NCI-H345 (cell line): ENCODE data around the gene PHF11.

Source experiments
- DNase-seq: peaks from one replicate; lab custom pipeline; 2025; lab: John Stamatoyannopoulos, UW

The PHF11 gene

DNA sequence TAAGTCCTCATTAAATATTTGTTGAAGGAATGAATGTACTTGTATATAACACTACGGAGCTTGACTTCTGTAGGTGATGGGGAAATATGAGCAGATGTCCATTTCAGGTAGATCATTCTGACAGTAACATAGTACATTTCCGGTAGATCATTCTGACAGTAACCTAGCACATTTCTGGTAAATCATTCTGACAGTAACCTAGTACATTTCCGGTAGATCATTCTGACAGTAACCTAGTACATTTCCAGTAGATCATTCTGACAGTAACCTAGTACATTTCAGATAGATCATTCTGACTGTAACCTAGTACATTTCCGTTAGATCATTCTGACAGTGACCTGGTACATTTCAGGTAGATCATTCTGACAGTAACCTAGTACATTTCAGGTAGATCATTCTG, 2.5 kb downstream of the PHF11 start:
- no peak for DNase-seq

DNA sequence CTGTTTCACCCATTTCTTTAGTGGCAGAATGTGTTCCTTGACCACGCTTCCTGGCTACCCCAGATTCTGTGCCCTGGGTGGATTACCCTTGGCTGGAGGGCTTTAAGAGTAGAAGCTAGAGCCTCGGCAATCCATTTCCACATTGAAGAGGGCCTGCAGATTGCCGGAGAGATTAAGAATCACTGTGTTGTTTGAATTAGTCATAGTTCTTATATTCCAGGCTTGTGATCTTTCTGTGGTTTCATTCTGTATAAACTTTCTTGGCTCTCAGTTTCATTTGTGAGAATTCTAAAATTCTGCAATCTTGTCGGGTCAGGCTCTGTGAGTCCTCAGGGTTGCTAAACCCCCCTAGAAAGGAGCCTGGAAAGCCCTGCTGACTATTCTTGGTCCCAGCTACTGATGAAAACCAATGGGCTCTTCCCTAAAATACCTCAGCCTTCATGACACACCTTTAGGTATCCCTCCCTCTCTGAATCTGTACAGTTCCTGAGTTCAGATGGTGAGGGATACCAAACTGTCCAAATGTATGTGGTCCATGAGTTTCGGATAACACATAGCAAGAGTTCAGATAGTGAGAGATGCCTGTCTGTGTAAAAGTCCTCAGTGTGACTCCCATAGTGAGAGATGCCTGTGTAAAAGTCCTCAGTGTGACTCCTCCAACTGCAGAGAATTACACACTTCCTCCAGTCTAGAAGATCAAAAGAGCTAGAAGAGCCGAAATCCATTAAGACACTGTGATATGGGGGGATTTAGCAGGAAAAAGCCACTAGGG, 4.3 kb downstream of the PHF11 start:
- no peak for DNase-seq

DNA sequence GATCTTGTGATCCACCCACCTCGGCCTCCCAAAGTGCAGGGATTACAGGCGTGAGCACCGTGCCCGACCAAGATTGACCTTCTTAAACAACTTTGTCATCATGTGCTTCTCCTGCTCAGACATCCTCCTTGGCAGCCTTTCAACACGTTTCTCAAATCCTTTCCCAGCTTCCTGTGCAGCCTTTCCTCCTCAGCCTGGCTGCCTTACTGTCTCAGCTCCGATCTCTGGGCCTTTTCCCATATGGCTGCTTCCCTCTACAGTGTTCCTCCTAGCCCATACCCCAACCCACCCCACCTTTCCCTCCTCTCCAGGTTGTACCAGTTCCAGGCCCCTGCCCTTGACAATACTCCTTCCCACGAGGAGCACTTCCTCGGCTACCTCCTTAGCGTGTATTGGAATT, 7.2 kb downstream of the PHF11 start:
- DNase-seq = no peak

DNA sequence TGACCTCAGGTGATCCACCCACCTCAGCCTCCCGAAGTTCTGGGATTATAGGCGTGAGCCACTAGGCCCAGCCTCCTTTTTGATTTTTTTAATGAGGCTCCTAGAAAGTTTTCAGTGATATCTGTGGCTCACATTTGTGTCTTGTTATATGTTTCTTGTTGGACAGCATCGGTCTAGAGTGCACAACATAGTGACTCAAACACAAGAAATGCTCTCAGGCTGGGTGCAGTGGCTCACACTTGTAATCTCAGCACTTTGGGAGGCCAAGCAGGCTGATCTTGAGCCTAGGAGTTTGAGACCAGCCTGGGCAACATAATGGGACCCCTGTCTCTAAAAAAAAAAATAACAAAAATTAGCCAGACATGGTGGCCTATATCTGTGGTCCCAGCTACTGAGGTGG, 8.2 kb downstream of the PHF11 start:
- no peak for DNase-seq

DNA sequence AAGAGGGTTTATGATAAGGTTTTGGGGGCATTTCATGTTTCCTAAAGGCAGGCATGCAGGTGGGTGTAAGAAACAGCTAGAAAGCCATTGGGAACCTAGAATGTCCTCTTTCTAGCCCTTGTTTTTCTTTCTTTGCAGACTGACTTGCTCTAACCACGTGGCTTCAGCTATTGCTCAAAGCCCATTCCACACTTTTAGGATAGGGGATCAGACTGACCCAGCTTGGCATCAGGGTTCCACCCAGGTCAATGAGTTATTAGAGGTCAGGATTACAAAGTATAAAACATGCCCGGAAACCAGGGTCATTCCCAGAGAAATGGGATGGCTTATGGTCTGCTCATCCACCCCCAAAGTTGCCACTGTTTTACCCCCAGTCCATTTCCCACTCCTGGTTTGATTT, 16.8 kb downstream of the PHF11 start:
- DNase-seq = no peak

DNA sequence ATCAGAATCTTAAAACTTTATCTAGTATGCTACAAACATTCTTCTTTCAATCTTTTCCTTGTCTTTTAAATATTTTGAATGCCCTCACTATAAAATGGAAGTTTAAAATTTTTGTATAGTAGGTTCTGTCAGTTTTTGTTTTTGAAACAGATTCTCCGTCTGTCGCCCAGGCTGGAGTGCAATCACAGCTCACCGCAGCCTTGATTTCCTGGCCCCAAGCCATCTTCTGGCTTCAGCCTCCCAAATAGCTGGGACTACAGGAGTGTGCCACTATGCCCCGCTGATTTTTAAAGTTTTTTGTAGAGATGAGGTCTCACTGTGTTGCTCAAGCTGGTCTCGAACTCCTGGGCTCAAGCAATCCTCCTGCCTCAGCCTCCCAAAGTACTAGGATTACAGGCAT, 20.7 kb downstream of the PHF11 start:
- DNase-seq = no peak

DNA sequence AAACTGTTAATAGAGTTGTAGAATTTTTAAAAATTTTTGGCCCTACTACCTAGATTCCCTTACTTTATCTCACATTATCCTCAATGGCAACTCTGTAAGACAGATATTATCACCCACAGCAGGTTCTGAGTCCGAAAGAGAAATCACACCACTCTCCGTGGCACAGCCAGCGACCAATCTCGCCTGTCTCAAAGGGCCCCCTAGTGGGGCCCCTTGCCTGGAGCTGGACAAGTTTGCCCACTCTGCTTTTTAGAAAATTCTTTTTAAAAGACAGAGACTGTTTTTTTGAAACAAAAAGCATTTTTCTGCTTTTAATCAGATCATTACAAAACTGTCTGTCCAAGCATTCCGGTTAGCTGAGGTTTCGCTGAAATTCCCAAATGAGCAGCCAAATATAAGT, 21.7 kb downstream of the PHF11 start:
- DNase-seq = no peak

DNA sequence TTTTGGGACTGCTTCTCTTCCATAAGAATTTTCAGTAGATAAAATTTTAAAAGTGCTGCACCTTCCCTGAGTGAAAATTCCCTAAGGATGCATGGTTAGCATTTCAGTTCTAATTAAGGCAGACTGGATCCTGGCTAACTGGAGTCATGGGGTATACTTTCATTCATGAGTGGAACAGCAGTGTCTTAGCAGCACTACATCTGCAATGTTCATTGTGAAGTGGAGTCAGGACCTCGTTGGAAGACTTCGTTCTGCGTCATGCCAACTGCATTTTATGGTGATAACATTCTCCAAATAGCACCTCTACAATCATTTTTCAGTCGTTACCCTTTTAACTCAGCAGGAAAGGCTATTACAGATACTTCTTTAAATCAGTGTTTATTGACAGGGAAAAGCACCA, 25.5 kb downstream of the PHF11 start:
- no peak for DNase-seq

DNA sequence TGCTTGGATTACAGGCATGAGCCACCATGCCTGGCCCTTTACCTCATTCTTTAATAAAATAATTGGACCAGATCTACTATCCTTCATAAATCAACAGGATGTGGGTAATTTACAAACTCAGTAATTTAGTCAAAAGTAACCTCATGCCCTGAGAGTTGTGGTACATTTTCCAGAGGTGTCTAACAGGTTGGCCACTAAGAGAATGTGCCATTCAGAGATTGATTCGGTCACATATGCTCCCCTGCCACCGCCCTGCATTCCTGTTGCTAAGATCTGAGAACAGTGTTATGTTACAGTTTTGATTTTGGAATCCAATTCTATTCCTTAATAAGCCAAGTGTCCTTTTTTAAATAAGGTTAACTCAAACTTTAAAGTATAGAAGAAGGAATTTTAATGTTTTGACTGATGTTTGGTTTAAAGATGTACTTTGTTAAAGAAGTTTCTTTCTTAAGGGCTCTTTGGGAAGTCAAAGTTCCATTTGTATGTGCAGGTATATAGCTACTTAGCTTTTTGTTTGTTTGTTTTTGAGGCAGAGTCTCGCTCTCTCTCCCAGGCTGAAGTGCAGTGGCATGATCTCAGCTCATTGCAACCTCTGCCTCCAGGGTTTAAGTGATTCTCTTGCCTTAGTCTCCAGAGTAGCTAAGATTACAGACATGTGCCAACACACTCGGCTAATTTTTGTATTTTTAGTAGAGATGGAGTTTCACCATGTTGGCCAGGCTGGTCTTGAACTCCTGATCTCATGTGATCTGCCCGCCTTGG, 29.2 kb downstream of the PHF11 start:
- no peak for DNase-seq

DNA sequence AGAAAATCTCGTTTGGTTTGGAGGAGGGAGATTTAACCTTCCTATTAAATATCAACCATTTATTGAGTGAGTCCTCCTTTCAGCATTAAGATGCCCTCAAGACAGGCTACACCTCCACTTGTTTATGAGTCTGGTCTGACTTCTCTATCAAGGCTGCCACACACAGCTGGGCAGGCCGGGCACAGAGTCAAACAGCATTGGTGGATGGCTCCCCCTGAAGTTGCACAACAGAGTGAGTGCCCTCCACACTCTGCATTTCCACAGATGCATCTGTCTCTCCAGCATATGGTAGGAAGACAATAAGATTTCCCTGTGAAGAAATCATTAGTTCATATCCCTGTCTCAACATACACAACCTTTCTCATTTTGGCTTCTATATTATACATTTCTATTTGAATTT, 31.4 kb downstream of the PHF11 start:
- no peak for DNase-seq

DNA sequence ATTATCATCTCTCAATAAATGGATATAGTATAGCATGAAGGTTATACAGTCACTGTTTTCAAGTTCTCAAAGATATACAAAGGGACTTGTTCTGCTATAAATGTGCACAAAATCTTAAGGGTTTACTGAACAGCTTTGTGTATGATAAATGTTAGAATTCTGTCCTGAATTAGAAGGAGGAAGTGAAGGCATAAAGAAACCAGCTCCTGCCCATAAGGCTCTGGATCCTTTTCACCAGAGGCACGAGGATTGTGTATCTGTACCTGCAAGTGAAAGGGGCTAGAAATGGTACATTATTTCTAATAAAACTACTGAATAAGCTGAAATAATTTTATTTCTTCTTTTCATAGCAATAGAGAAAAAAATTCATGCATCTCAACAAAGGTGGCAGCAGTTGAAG, 32.4 kb downstream of the PHF11 start:
- DNase-seq = no peak

DNA sequence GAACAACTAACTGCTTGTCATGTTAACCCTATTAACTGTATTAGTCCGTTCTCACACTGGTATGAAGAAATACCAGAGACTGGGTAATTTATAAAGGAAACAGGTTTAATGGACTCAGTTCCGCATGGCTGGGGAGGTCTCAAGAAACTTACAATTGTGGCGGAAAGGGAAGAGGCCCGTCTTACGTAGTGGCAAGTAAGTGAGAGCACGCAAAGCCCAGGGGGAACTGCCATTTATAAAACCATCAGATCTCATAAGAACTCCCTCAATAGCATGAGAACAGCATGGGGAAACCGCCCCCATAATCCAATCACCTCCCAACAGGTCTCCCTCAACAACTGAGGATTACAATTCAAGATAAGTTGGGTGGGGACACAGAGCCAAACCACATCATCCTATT, 34.7 kb downstream of the PHF11 start:
- no peak for DNase-seq

DNA sequence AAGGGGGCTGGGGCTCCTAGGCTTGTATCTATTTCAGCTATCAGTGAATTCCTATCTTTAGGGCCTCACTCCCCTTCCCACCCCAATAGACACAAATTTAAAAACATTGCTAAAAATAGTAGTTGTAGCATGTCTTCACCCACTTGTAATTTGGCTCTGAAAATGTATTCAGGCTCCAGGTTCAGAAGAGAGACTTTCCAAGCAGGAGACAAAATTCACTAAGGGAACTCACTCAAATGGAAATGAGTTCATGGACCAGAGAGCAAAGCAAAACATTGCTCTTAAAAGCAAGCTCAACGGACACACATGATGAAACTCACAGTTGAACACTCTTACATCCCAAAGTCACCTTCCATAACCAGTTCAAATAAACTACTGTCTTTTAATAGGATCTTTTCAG, 36.8 kb downstream of the PHF11 start:
- DNase-seq = no peak

DNA sequence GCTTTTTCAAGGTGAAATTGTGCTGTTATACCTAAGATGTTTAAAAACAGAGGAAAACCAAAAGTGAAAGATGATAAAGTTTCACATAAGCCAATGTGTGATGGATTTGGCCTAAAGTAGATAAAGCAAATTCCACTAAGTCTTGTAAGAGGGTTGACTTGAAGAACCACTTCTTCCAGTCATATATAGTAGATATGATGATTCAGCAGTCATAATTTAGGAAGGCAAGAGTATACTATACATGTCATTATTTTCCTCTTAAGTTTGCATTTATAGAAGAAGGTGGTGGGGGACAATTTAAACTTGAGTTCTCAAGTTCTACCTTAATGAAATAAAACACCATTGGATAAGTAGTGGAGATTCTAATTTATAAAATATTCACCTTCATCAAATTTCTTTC, 37.3 kb downstream of the PHF11 start:
- DNase-seq = no peak

DNA sequence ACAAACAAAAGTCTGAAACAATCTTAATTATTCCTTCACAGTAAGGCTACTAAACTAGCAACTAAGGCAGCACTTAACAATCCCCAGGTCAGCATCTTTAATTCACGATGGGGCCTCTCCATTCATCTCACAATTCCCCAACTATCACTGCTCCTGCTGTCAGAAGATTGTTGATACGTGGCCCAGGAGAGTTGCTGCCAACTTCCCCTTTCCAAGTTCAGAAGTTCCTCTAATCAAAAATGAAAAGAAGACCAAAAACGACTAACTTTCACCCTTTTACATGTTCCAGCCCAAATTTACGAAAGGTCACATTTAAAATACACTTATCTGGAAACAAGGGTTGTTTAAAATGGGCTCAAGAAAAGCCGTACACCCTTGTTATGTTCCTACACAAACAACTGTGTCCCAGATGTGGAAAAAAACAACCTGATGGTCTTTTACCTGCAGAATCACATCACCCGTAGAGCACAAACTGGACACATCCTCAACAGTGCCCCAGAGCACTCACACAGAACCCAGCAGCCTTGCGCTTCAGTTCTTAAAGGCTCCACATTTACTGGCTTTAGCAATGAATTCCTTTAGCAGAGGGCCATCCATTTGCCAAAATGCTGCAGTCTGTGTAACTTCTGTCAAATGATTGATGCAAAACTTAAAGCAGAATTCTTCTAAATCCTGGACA, 38.0 kb downstream of the PHF11 start:
- DNase-seq = no peak

DNA sequence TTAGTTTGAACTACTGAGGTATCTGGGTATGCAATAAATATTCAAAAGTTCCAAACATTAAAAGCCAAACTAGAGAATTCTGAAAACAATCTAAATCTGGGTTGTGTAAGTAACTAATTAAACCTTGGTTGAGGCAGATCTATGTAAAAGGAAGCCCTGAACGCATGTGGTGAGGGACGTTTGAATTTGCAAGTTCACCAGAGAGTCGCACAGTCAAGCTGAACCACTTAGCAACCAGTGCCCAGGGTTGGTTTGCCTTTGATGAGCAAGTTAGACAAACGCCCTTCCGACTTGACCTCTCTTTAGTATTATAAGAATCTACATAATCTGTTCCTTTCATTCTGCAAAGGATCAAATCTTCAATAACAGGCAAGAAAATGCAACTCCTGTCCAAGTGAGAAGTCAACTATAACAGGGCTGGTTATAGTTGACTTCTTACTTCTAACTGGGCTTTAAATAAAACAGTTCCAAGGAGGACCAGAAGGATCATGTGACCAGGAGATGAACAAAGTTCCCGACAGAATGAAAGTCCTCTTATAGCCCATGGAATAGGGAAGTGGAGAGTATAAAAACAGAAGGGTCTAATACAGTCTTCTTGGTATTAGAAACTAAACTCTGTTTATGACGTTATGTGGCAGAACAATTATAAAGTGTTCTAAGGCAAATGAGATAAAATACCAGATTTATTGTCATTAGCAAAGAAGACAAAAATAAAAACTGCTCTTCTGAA, 40.6 kb downstream of the PHF11 start:
- DNase-seq = no peak

DNA sequence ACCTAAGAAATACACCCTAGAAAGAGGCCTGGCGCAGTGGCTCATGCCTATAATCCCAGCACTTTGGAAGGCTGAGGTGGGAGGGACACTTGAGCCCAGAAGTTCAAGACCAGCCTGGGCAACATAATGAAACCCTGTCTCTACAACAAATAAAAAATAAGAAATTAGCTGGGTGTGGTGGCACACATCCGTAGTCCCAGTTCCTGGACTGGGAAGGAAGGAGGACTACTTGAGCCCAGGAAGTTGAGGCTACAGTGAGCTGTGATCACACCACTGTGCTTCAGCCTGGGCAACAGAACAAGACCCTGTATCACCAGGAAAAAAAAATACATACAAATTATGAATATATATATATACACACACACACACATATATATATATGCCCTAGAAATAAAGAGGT, 42.7 kb downstream of the PHF11 start:
- no peak for DNase-seq

DNA sequence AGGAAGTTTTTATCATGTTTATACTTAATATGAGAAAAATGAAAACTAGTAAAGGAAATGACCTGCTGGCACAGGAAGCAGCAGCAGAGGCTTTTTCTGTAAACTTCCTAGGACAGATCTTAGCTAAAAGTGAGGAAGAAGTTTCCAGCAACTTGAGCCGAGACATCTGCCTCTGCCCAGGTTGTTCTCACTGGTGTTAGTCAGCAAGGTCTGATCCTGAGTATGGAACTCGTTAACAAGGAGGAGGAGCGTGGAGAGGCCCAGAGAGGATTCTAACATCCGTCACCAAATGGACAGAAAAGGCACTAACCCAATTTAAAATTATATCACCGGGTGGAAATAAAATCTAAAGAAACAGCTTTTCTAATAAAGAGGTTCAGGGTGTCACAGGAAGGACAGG, 43.6 kb downstream of the PHF11 start:
- DNase-seq = no peak

DNA sequence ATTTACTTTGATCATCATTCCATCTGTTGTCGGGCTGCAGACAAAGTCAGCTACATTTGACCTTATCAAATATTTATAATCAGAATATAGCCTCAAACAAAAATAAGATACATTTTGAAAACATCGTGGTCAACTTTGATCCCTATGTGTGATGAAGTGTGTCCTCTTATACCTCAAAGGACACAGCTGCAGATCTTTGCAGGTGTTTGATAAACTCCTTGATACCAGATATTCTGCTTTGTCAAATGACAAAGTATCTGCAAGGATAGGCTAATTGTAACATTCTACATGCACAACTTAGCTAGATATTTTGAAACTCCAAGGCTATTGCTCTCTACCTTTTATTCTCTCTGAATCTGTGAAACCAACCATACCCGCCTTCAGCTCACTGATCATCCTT, 44.0 kb downstream of the PHF11 start:
- no peak for DNase-seq

DNA sequence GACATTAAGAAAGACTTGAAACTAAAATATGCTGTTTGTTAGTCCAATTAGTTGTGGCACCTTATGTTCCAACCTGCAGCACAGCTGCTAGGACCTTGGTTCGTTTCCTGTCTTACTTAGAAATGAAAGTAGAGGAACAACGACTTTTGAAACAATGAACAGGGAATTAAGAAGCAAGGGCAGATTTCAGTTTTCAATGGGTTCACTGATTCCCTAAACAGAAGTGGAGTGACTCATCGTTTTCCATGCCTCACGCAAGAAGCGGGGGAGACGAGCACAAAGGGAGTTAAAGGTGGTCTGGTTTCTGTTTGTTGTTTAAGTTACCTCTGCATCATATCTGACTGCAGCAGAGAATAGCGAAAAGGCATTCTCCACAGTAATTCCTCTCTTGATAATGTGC, 44.8 kb downstream of the PHF11 start:
- no peak for DNase-seq

DNA sequence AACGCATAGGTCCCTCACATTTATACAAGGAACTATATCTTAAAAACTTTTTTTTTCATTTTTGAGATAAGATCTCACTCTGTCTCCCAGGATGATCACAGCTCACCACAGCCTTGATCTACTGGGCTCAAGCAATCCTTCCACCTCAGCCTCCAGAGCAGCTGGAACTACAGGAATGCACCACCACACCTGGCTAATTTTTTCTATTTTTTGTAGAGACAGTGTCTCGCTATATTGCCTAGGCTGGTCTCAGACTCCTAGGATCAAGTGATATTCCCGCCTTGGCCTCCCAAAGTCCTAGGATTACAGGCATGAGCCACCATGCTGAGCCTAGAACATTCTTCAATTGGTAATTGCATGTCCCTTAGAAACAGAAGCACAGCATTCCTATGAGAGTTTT, 47.9 kb downstream of the PHF11 start:
- DNase-seq = no peak

DNA sequence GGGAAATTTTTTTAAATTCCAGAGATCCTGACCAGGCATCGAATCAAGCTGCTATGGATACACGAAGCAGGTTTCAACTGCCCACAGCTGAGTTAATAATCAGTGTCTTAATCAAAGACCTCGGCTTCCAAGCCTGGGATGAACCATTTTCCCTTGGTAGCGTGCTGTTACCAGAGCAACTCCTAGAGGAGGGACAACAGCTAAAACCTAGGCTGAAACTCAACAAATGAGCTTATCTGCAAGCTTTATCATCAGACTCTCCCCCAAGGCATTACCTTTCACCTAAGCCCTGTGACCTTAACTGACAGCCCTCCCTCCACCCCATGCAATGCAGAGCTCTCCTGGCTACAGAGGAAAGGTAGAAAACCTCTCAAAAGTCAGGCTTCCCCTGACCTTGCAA, 49.9 kb downstream of the PHF11 start:
- no peak for DNase-seq

DNA sequence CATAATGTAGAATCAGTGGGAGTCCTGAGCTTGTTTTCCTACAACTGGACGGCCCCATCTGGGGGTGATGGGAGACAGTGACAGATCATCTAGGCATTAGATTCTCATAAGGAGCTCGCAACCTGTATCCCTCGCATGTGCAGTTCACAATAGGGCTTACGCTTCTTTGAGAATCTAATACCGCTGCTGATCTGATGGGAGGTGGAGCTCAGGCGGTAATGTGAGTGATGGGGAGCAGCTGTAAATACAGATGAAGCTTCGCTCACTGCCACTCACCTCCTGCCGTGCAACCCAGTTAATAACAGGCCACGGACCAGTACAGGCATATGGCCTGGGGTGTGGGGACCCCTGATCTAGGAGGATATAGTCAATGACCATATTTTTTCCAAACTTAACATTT, 50.8 kb downstream of the PHF11 start:
- no peak for DNase-seq
